D721Med (cell line): ENCODE measurements around the gene MYO16.
"Not testable (repeated sequence)": the region's sequence is repeated elsewhere in the genome, so short reads cannot be mapped to it uniquely, and the experiment has no call there.

Experiments
- DNase-seq: peaks from one replicate; pipeline ENCODE4 v3.0.0; 2011; ENCODE audit warnings: low spot score; ENCODE audit not compliant: insufficient read length
- FAIRE-seq: peaks from 2 replicates; lab custom pipeline; 2011; peaks lifted over from hg19 to GRCh38; lab: Jason Lieb, UNC
- CTCF ChIP-seq: IDR thresholded peaks from 2 replicates; pipeline ENCODE4 v1.5.1; 2012; ENCODE audit warnings: mild to moderate bottlenecking, control low read depth; ENCODE audit not compliant: insufficient read depth; ENCODE audit errors: missing control alignments

Gene MYO16

GRCh38 chr13:108889324-108889984 is 260.0 kb downstream of the MYO16 start:
- FAIRE-seq (no peak), DNase-seq (no peak)
- TF ChIP-seq CTCF: no peak

- peak; percentile 66 for TF ChIP-seq CTCF
- FAIRE-seq (no peak), DNase-seq (no peak)
Measured at GRCh38 chr13:108895220-108895704, 265.9 kb downstream of the MYO16 start.

GRCh38 chr13:108897955-108898354 is 268.5 kb downstream of the MYO16 start:
- FAIRE-seq (no peak), DNase-seq (no peak)
- TF ChIP-seq CTCF: no peak

- FAIRE-seq (no peak), DNase-seq (no peak)
- TF ChIP-seq CTCF: no peak
Measured at GRCh38 chr13:108902405-108903155, 273.2 kb downstream of the MYO16 start.

- TF ChIP-seq CTCF: no peak
- DNase-seq: no peak
- FAIRE-seq: no peak
Measured at GRCh38 chr13:108903613-108904012, 274.2 kb downstream of the MYO16 start.

GRCh38 chr13:108911807-108912206 is 282.4 kb downstream of the MYO16 start:
- no peak for DNase-seq
- no peak for FAIRE-seq
- no peak for TF ChIP-seq CTCF

GRCh38 chr13:108913731-108914130 is 284.3 kb downstream of the MYO16 start:
- not testable (repeated sequence) for DNase-seq, FAIRE-seq
